AG04450 (cell line): ENCODE results near the gene ZFX. TPM values are rescaled to one million over a fixed set of nuclear protein-coding genes. Genes with fewer than 3 reads are reported as not detected.

Experiments
- polyA plus RNA-seq: library from polyadenylated mRNA; depleted of rRNA; stranded (reverse); fragments of >200 nt; gene quantifications from 2 replicates; pipeline ENCODE4 v1.2.3, GENCODE V29; 2011; rRNA removed
- small RNA-seq: library from RNA; depleted of rRNA; stranded (forward); fragments of <200 nt; gene quantifications from one replicate; pipeline ENCODE3, GENCODE V24; 2012; ENCODE audit warnings: low read depth; ENCODE audit not compliant: insufficient read length

Gene ZFX
- polyA plus RNA-seq, 1 experiment = 23.1 TPM

Small RNAs within 50 kb of the gene (small RNA-seq; reads per million reads assigned to genes)
- gene RF00263 = not detected

Other genes with a start within 250 kb of the ZFX start
- 14.8 and 16.3 TPM in 2 replicates for gene APOO, start 241.8 kb upstream of the ZFX start, polyA plus RNA-seq
- not detected in 2 replicates for gene CXorf58, start 241.7 kb upstream of the ZFX start, polyA plus RNA-seq
- 4.0 and 6.2 TPM in 2 replicates for gene KLHL15, start 122.5 kb upstream of the ZFX start, polyA plus RNA-seq
- gene EIF2S3, start 94.8 kb upstream of the ZFX start, polyA plus RNA-seq = 117 and 139 TPM in 2 replicates
- not detected in 2 replicates for gene SUPT20HL2, start 164.3 kb downstream of the ZFX start, polyA plus RNA-seq
- not detected in 2 replicates for gene SUPT20HL1, start 210.9 kb downstream of the ZFX start, polyA plus RNA-seq